Fibroblast of lung (primary cell): ENCODE measurements around the gene GNB5.

Experiments used
- CTCF ChIP-seq, 2 donors: IDR thresholded peaks in 1 of 2; conservative IDR thresholded peaks in 1 of 2; 1 replicate in 1 of 2; 2 replicates in 1 of 2; pipeline ENCODE4 v1.5.1; 2011 to 2012; ENCODE audit warnings: low read length in 2 of 2, control low read depth in 1 of 2, inconsistent platforms in 1 of 2, low read depth in 1 of 2, mild to moderate bottlenecking in 1 of 2
- EZH2 ChIP-seq: IDR thresholded peaks from 2 replicates; pipeline ENCODE4 v1.5.1; 2012; ENCODE audit warnings: low read length, control low read depth, mild to moderate bottlenecking; ENCODE audit errors: missing control alignments

- no peak for TF ChIP-seq CTCF (conservative IDR thresholded peaks at IDR 0.05 in 1 of 2, IDR thresholded peaks at IDR 0.05 in 1 of 2; ENCODE audit: low read depth in 1 of 2, low read length in 2 of 2)
- TF ChIP-seq EZH2: no peak
Measured at GRCh38 chr15:52106641-52107040, 84.6 kb downstream of the GNB5 start.
